KMS-11 (cell line): ENCODE data around the gene SLC30A3.

Source experiments
- H2AFZ ChIP-seq: fragments of 200-600 bp; sonication (generic); 2 replicates; pipeline ENCODE4 v1.6.1; 2016; ENCODE audit warnings: antibody characterized with exemption, mixed run types, low read depth
- H3K27ac ChIP-seq: fragments of 200-600 bp; sonication (generic); 2 replicates; pipeline ENCODE4 v1.6.1; 2016; ENCODE audit warnings: mild to moderate bottlenecking, mixed run types
- H3K27me3 ChIP-seq: fragments of 200-600 bp; sonication (generic); 2 replicates; pipeline ENCODE4 v1.6.1; 2017; ENCODE audit warnings: mild to moderate bottlenecking, low read depth, mixed run types, moderate library complexity; ENCODE audit not compliant: insufficient read depth
- H3K36me3 ChIP-seq: fragments of 200-600 bp; sonication (generic); 2 replicates; pipeline ENCODE4 v1.6.1; 2017; ENCODE audit warnings: mild to moderate bottlenecking, mixed run types; ENCODE audit not compliant: insufficient read depth
- H3K4me1 ChIP-seq: fragments of 200-600 bp; sonication (generic); 2 replicates; pipeline ENCODE4 v1.6.1; 2016; ENCODE audit warnings: mild to moderate bottlenecking, low read depth, mixed run types; ENCODE audit not compliant: poor library complexity, severe bottlenecking
- H3K4me2 ChIP-seq: fragments of 200-600 bp; sonication (generic); 2 replicates; pipeline ENCODE4 v1.7.0; 2016; ENCODE audit warnings: mild to moderate bottlenecking, mixed run types
- H3K4me3 ChIP-seq: fragments of 200-600 bp; sonication (generic); IDR thresholded peaks from 2 replicates; pipeline ENCODE4 v1.6.1; 2017; ENCODE audit warnings: low read depth, low read length, mixed read lengths; ENCODE audit not compliant: insufficient read depth
- H3K79me2 ChIP-seq: fragments of 200-600 bp; sonication (generic); 2 replicates; pipeline ENCODE4 v1.6.1; 2016; ENCODE audit warnings: low read depth, mixed run types; ENCODE audit not compliant: insufficient read depth
- H3K9ac ChIP-seq: fragments of 200-600 bp; sonication (generic); 2 replicates; pipeline ENCODE4 v1.6.1; 2016; ENCODE audit warnings: mild to moderate bottlenecking, mixed run types
- H4K20me1 ChIP-seq: fragments of 200-600 bp; sonication (generic); 2 replicates; pipeline ENCODE4 v1.6.1; 2016; ENCODE audit warnings: mild to moderate bottlenecking, mixed run types; ENCODE audit not compliant: insufficient read depth
- CTCF ChIP-seq: fragments of 200-600 bp; sonication (generic); conservative IDR thresholded peaks from 2 replicates; pipeline ENCODE4 v1.6.1; 2017; ENCODE audit warnings: low read depth, mild to moderate bottlenecking, antibody characterized with exemption, low read length, moderate library complexity, mixed read lengths

SLC30A3 gene

GRCh38 chr2:27251766-27252165, 11.1 kb downstream of the SLC30A3 start:
- H4K20me1 ChIP-seq: no peaks in the 10 kb centered on the region
- H3K4me1 ChIP-seq: no peaks in the 10 kb centered on the region
- TF ChIP-seq CTCF: no peak
- H3K4me3 ChIP-seq: no peak overlapping the region
- H3K9ac ChIP-seq: no peak overlapping the region
- H3K27me3 ChIP-seq: peaks cover 20% of the 10 kb centered on the region
- H2AFZ ChIP-seq: no peak overlapping the region
- no peak overlapping the region for H3K27ac ChIP-seq
- H3K79me2 ChIP-seq: no peaks in the 10 kb centered on the region
- H3K36me3 ChIP-seq: no peaks in the 10 kb centered on the region
- no peak overlapping the region for H3K4me2 ChIP-seq

GRCh38 chr2:27250652-27251379, 12.0 kb downstream of the SLC30A3 start:
- Histone ChIP-seq H3K36me3 (no peaks in the 10 kb centered on the region), H3K4me3 (no peak overlapping the region), H3K9ac (no peak overlapping the region), H3K79me2 (no peaks in the 10 kb centered on the region), H3K4me1 (no peaks in the 10 kb centered on the region), H3K27me3 (peaks cover 13% of the 10 kb centered on the region; the same call in 1 of the 2 replicates), H2AFZ (no peak overlapping the region), H3K27ac (no peak overlapping the region), H3K4me2 (no peak overlapping the region), H4K20me1 (no peaks in the 10 kb centered on the region)
- TF ChIP-seq CTCF: no peak

- TF ChIP-seq CTCF: no peak
- Histone ChIP-seq H3K4me1 (no peaks in the 10 kb centered on the region), H3K4me2 (no peak overlapping the region), H3K27me3 (peaks cover 10% of the 10 kb centered on the region; the same call in 1 of the 2 replicates), H2AFZ (no peak overlapping the region), H3K79me2 (no peaks in the 10 kb centered on the region), H3K4me3 (no peak overlapping the region), H3K9ac (no peak overlapping the region), H4K20me1 (no peaks in the 10 kb centered on the region), H3K36me3 (no peaks in the 10 kb centered on the region), H3K27ac (no peak overlapping the region)
Observed at GRCh38 chr2:27249891-27250651, 12.8 kb downstream of the SLC30A3 start.

GRCh38 chr2:27249159-27249890, 13.5 kb downstream of the SLC30A3 start:
- Histone ChIP-seq H3K4me1 (no peaks in the 10 kb centered on the region), H3K9ac (no peak overlapping the region), H3K36me3 (no peaks in the 10 kb centered on the region; the same call in 1 of the 2 replicates), H3K79me2 (no peaks in the 10 kb centered on the region), H2AFZ (no peak overlapping the region), H3K27ac (no peak overlapping the region), H4K20me1 (no peaks in the 10 kb centered on the region), H3K27me3 (peaks cover 3% of the 10 kb centered on the region; the same call in 1 of the 2 replicates), H3K4me2 (no peak overlapping the region), H3K4me3 (no peak overlapping the region)
- TF ChIP-seq CTCF: no peak
